ENCODE measurements around the gene TRIM3. TPM values are rescaled to one million over a fixed set of nuclear protein-coding genes. Genes with fewer than 3 reads are reported as not detected.

TRIM3 gene
- polyA plus RNA-seq, 1 donor from 2014 or later = 81.7 TPM

DNA sequence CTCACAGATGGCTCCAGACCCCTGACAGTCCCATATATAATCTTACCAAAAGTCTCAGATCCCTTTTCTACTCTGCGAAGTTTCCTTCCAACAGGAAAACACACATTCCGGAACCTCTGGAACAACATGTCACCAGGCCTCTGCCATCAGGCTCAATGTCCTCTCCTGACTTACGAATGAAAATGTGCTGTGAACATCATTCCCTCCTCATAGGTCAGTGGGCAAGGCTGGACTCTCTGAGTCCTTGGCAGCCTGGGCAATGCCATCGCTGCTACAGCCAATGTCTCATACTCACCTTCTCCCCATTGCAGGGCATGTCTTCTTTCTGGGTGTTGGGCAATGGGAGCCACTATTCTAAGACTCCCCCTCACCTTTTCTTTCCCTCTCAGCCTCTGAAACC is 31.3 kb downstream of the TRIM3 start:
- Histone ChIP-seq H3K4me2 (ENCODE audit: low read length) (no peak overlapping the region), H3F3A (ENCODE audit: insufficient read depth, low read length, poor library complexity, severe bottlenecking) (no peaks in the 10 kb centered on the region), H3K4me3 (ENCODE audit: low read length) (no peak overlapping the region), H3K9me2 (ENCODE audit: insufficient read depth, low read length) (no peaks in the 10 kb centered on the region), H3K36me3 (ENCODE audit: insufficient read depth, low read length) (no peaks in the 10 kb centered on the region), H3K27me3 (ENCODE audit: insufficient read depth, low read depth, low read length) (no peaks in the 10 kb centered on the region), H3K9me3 (ENCODE audit: low read length) (no peaks in the 10 kb centered on the region), H4K20me1 (ENCODE audit: insufficient read depth) (no peaks in the 10 kb centered on the region), H3K9ac (ENCODE audit: low read length) (no peak overlapping the region), H2AFZ (ENCODE audit: low read depth, low read length) (no peak overlapping the region), H3K27ac (ENCODE audit: low read length) (no peak overlapping the region), H3K79me2 (replicated peaks; ENCODE audit: insufficient read depth, low read length) (no peaks in the 10 kb centered on the region)
- no peak for TF ChIP-seq TAF1 (IDR thresholded peaks at IDR 0.05; ENCODE audit: low read depth)
- TF ChIP-seq EP300 (conservative IDR thresholded peaks at IDR 0.05; ENCODE audit: poor library complexity, severe bottlenecking) = no peak
- TF ChIP-seq MXI1 (conservative IDR thresholded peaks at IDR 0.05; ENCODE audit: poor library complexity, severe bottlenecking) = no peak
- no peak for TF ChIP-seq POLR2AphosphoS5 (IDR thresholded peaks at IDR 0.05)
- TF ChIP-seq SMC3 (conservative IDR thresholded peaks at IDR 0.05; ENCODE audit: poor library complexity) = no peak
- no peak for TF ChIP-seq EZH2 (IDR thresholded peaks at IDR 0.05; ENCODE audit: borderline replicate concordance, insufficient read depth, low read length, poor library complexity, severe bottlenecking)
- TF ChIP-seq CTCF (IDR thresholded peaks at IDR 0.05; ENCODE audit: poor library complexity, severe bottlenecking) = no peak
- TF ChIP-seq, protein P1, sequence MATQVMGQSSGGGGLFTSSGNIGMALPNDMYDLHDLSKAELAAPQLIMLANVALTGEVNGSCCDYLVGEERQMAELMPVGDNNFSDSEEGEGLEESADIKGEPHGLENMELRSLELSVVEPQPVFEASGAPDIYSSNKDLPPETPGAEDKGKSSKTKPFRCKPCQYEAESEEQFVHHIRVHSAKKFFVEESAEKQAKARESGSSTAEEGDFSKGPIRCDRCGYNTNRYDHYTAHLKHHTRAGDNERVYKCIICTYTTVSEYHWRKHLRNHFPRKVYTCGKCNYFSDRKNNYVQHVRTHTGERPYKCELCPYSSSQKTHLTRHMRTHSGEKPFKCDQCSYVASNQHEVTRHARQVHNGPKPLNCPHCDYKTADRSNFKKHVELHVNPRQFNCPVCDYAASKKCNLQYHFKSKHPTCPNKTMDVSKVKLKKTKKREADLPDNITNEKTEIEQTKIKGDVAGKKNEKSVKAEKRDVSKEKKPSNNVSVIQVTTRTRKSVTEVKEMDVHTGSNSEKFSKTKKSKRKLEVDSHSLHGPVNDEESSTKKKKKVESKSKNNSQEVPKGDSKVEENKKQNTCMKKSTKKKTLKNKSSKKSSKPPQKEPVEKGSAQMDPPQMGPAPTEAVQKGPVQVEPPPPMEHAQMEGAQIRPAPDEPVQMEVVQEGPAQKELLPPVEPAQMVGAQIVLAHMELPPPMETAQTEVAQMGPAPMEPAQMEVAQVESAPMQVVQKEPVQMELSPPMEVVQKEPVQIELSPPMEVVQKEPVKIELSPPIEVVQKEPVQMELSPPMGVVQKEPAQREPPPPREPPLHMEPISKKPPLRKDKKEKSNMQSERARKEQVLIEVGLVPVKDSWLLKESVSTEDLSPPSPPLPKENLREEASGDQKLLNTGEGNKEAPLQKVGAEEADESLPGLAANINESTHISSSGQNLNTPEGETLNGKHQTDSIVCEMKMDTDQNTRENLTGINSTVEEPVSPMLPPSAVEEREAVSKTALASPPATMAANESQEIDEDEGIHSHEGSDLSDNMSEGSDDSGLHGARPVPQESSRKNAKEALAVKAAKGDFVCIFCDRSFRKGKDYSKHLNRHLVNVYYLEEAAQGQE (IDR thresholded peaks at IDR 0.05; ENCODE audit: borderline replicate concordance) = no peak
- no peak for TF ChIP-seq RAD21 (conservative IDR thresholded peaks at IDR 0.05)

DNA sequence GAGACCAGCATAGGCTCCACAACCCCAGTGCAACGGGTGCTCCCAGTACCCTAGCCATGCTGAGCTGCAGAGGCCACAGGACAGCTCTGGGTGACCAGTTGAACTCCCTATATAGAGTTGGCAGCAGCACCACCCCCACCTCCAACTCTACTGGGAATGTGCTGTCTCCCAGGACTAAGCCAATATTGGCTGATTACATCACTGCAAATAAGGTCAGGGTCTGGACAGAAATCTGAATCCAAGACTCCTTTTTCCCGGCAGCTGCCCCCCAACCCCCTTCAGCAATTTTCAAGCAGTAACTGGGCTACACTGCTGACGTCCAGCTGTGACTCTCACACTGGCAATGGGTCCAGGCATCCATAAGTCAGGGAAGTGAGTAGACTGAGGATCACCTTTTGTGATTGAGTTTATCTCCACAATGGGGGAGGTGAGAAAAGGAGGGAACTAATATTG is 32.8 kb downstream of the TRIM3 start, which contains the start of gene HPX:
TSS of gene HPX (minus strand) at position 82 of the 453 bp plus-strand sequence. CDS start at position 58, 24 bp downstream.
- no peaks in the 10 kb centered on the region for H3K36me3 ChIP-seq (ENCODE audit: insufficient read depth, low read length)
- H3K9me3 ChIP-seq (ENCODE audit: low read length) = no peaks in the 10 kb centered on the region
- H3K27ac ChIP-seq (ENCODE audit: low read length) = no peak within 1 kb of the TSS
- H3K79me2 ChIP-seq (replicated peaks; ENCODE audit: insufficient read depth, low read length) = no peaks in the 10 kb centered on the region
- H3K9ac ChIP-seq (ENCODE audit: low read length) = no peak within 1 kb of the TSS
- no peaks in the 10 kb centered on the region for H3K27me3 ChIP-seq (ENCODE audit: insufficient read depth, low read depth, low read length)
- no peaks in the 10 kb centered on the region for H4K20me1 ChIP-seq (ENCODE audit: insufficient read depth)
- H3F3A ChIP-seq (ENCODE audit: insufficient read depth, low read length, poor library complexity, severe bottlenecking) = no peaks in the 10 kb centered on the region
- no peaks in the 10 kb centered on the region for H3K9me2 ChIP-seq (ENCODE audit: insufficient read depth, low read length)
- TF ChIP-seq EP300 (conservative IDR thresholded peaks at IDR 0.05; ENCODE audit: poor library complexity, severe bottlenecking) (no peak), TAF1 (IDR thresholded peaks at IDR 0.05; ENCODE audit: low read depth) (no peak), SMC3 (conservative IDR thresholded peaks at IDR 0.05; ENCODE audit: poor library complexity) (no peak), MXI1 (conservative IDR thresholded peaks at IDR 0.05; ENCODE audit: poor library complexity, severe bottlenecking) (no peak), EZH2 (IDR thresholded peaks at IDR 0.05; ENCODE audit: borderline replicate concordance, insufficient read depth, low read length, poor library complexity, severe bottlenecking) (no peak), RAD21 (conservative IDR thresholded peaks at IDR 0.05) (no peak), CTCF (IDR thresholded peaks at IDR 0.05; ENCODE audit: poor library complexity, severe bottlenecking) (no peak), POLR2AphosphoS5 (IDR thresholded peaks at IDR 0.05) (no peak)
- TF ChIP-seq, protein P1 (IDR thresholded peaks at IDR 0.05; ENCODE audit: borderline replicate concordance) = no peak
- H3K4me3 ChIP-seq (ENCODE audit: low read length) = no peak within 1 kb of the TSS
- no peak within 1 kb of the TSS for H2AFZ ChIP-seq (ENCODE audit: low read depth, low read length)
- H3K4me2 ChIP-seq (ENCODE audit: low read length) = no peak within 1 kb of the TSS
